ENCODE measurements around the gene ZNF681. TPM values are rescaled to one million over a fixed set of nuclear protein-coding genes. Genes with fewer than 3 reads are reported as not detected.
A peak's percentile ranks its signal among the peaks of the same experiment; 100 is the strongest.

Gene ZNF681
- total RNA-seq, 4 donors from 2014 or later: 2.3 to 6.2 (median 2.5) TPM

DNA sequence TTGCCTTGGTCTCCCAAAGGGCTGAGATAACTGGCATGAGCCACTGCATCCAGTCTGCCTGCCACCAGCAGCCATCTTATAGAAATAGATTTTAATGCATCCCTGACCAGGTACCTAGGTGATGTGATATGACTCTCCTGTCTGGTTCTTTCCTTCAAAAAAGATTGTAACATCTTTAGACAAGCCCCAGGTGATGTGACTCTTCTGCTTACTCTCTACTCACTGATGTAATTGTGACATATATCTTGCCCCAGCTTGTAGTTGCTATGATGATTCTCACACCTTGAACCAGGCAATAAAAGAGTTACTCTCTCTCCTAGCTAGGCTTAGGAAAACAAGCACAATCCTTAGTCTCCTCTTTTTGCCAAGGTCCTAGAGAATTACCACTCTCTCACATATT lies 30.6 kb upstream of the ZNF681 start:
- Histone ChIP-seq H3K4me1 (peaks cover 0 to 3% (median 0%) of the 10 kb centered on the region in 3 donors), H3K36me3 (peaks cover 0 to 19% (median 0%) of the 10 kb centered on the region in 3 donors), H3K27me3 (no peaks in the 10 kb centered on the region), H3K27ac (peak overlapping the region in 1 of 4 donors; percentile 30), H3K4me3 (no peak overlapping the region), H3K9me3 (no peaks in the 10 kb centered on the region)
- TF ChIP-seq, protein P1, sequence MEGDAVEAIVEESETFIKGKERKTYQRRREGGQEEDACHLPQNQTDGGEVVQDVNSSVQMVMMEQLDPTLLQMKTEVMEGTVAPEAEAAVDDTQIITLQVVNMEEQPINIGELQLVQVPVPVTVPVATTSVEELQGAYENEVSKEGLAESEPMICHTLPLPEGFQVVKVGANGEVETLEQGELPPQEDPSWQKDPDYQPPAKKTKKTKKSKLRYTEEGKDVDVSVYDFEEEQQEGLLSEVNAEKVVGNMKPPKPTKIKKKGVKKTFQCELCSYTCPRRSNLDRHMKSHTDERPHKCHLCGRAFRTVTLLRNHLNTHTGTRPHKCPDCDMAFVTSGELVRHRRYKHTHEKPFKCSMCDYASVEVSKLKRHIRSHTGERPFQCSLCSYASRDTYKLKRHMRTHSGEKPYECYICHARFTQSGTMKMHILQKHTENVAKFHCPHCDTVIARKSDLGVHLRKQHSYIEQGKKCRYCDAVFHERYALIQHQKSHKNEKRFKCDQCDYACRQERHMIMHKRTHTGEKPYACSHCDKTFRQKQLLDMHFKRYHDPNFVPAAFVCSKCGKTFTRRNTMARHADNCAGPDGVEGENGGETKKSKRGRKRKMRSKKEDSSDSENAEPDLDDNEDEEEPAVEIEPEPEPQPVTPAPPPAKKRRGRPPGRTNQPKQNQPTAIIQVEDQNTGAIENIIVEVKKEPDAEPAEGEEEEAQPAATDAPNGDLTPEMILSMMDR (IDR thresholded peaks at IDR 0.05): no peak
- TF ChIP-seq POLR2A (IDR thresholded peaks at IDR 0.05): no peak
- intact Hi-C loops (cut with DNase I): no loop called here
- no peak for DNase-seq

DNA sequence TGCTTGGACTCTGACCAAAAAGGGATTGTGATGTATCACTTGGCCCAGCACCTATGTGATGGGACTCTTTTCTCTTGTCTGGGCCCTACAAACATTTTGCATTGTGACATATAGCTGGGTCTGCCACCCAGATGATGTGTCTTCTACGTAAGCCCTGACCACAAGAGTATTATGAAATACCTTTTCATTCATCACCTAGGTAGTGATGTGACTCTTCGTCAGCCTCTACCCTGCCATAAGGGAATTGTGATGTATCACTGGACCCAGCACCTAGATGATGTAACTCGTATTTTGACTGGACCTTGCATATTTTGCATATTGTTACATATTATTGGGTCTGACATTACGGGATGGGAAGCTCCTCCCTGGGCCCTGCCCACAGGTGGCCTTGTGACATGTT lies 29.7 kb upstream of the ZNF681 start:
- intact Hi-C loops (cut with DNase I): no loop called here
- no peak for DNase-seq
- peaks cover 0 to 3% (median 0%) of the 10 kb centered on the region in 3 donors for H3K4me1 ChIP-seq
- H3K36me3 ChIP-seq: peaks cover 0 to 22% (median 0%) of the 10 kb centered on the region in 3 donors
- no peaks in the 10 kb centered on the region for H3K27me3 ChIP-seq
- TF ChIP-seq, protein P1 (IDR thresholded peaks at IDR 0.05): no peak
- no peak overlapping the region for H3K4me3 ChIP-seq
- no peaks in the 10 kb centered on the region for H3K9me3 ChIP-seq
- H3K27ac ChIP-seq: no peak overlapping the region
- WGBS, 2 donors: 83 to 92% methylated on average over 4 of the region's 4 CpGs

DNA sequence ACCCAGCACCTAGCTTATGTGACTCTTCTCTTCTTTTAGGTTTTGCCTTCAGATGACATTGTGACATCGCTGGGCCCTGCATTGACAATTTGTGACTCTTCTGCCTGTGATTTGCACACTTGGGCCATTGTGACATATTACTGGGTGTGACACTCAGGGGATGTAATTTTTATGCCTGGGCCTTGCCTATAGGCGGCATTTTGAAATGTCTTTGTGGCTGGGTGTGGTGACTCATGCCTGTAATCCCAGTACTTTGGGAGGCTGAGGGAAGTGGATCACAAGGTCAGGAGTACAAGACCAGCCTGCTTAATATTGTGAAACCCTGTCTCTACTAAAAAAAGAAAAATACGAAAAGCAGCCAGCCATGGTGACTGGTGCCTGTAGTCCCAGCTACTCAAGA lies 28.4 kb upstream of the ZNF681 start:
- Histone ChIP-seq H3K4me3 (no peak overlapping the region), H3K4me1 (peaks cover 0 to 3% (median 0%) of the 10 kb centered on the region in 3 donors), H3K36me3 (peaks cover 0 to 35% (median 0%) of the 10 kb centered on the region in 3 donors), H3K27ac (peak overlapping the region in 3 of 4 donors; percentile 19 to 74 (median 48)), H3K27me3 (no peaks in the 10 kb centered on the region), H3K9me3 (no peaks in the 10 kb centered on the region)
- 55 to 63% methylated on average over 3 of the region's 3 CpGs for WGBS, 2 donors
- DNase-seq: no peak
- TF ChIP-seq, protein P1 (IDR thresholded peaks at IDR 0.05): peak in 1 of 6 experiments; percentile 23
- TF ChIP-seq POLR2A (IDR thresholded peaks at IDR 0.05): no peak
- intact Hi-C loops (cut with DNase I): no loop called here

DNA sequence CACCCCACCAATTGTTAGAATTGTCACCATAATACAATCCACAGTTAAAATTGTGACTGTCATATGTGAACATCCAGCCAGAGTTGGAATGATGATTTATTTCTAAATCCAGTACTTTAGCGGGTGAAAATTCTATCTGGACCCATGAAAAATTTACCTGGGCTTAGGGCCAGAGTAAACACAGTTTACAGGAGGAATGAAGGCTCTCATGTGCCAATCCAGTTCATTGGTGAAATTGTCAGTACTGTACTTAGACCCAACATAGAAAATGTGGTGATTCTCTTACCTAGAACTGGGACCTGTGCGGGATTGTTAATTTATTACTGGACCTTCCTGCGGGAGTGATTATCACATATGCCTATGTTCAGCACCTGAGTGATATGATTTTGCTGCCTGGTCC lies 27.3 kb upstream of the ZNF681 start:
- no peak for TF ChIP-seq POLR2A (IDR thresholded peaks at IDR 0.05)
- TF ChIP-seq, protein P1 (IDR thresholded peaks at IDR 0.05): no peak
- H3K4me1 ChIP-seq: peaks cover 0 to 3% (median 0%) of the 10 kb centered on the region in 3 donors
- H3K9me3 ChIP-seq: no peaks in the 10 kb centered on the region
- peaks cover 0 to 44% (median 0%) of the 10 kb centered on the region in 3 donors for H3K36me3 ChIP-seq
- intact Hi-C loops (cut with DNase I): no loop called here
- 75 to 77% methylated on average over 2 to 3 of the region's 3 CpGs for WGBS, 2 donors
- peak overlapping the region in 1 of 4 donors; percentile 11 for H3K27ac ChIP-seq
- H3K27me3 ChIP-seq: no peaks in the 10 kb centered on the region
- DNase-seq: no peak
- H3K4me3 ChIP-seq: no peak overlapping the region

DNA sequence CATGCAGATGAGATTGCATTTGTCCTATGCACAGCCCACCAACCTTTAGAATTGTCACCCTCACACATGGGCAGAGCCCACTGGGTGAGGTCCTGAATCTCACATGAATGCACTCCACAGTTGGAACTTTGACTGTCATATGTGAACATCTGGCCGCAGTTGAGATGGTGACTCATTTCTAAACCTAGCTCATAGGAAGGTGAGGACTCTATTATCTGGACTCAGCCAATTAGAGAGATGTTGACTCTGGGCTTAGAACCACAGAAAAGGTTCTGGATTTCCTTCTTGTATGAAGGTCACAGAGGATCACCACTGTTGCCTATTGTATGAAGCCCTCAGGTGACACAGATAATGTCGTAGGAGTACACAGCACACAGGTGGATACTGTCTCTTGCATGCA lies 25.6 kb upstream of the ZNF681 start:
- no peak for DNase-seq
- Histone ChIP-seq H3K4me1 (peaks cover 0 to 3% (median 0%) of the 10 kb centered on the region in 3 donors), H3K36me3 (peaks cover 0 to 54% (median 0%) of the 10 kb centered on the region in 3 donors), H3K9me3 (no peaks in the 10 kb centered on the region), H3K4me3 (no peak overlapping the region), H3K27ac (no peak overlapping the region), H3K27me3 (no peaks in the 10 kb centered on the region)
- intact Hi-C loops (cut with DNase I): no loop called here
- WGBS, 2 donors: 31 to 40% methylated on average over 2 of the region's 2 CpGs
- TF ChIP-seq, protein P1 (IDR thresholded peaks at IDR 0.05): no peak
- no peak for TF ChIP-seq POLR2A (IDR thresholded peaks at IDR 0.05)

All from esophagus squamous epithelium (tissue), 5 donors.